ENCODE results near the gene SGCA. TPM values are rescaled to one million over a fixed set of nuclear protein-coding genes. Genes with fewer than 3 reads are reported as not detected.

Gene SGCA
- total RNA-seq, 4 donors from 2014 or later, result 1.8 to 7.8 (median 4.9) TPM

DNA sequence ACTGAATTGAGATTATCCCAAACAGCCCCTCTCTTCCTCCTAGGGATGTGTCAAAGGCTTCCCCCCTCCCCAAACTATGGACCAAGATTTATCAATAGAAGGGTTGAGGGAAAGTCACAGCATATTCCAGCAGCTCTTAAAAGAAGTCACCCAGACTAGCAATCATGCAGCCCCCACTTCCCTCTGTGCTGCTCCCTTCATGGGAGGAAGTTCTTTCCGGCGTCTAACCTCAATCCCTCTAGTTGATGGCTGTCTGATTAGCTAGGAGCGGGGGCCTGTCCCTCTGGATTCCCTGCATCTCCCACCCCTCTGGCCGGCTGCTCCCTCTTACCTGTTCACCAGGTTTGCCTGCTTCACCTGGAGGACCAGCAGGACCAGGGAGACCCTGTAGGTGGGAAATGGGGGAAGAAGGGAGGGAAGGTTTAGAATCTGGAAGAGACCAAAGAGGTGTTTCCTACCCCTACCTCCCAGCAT, 26.4 kb downstream of the SGCA start:
- H3K4me1 ChIP-seq, result peaks cover 0 to 51% (median 0%) of the 10 kb centered on the region in 4 donors
- TF ChIP-seq POLR2A (IDR thresholded peaks at IDR 0.05) (no peak), EP300 (IDR thresholded peaks at IDR 0.05) (no peak)
- TF ChIP-seq, protein P1, sequence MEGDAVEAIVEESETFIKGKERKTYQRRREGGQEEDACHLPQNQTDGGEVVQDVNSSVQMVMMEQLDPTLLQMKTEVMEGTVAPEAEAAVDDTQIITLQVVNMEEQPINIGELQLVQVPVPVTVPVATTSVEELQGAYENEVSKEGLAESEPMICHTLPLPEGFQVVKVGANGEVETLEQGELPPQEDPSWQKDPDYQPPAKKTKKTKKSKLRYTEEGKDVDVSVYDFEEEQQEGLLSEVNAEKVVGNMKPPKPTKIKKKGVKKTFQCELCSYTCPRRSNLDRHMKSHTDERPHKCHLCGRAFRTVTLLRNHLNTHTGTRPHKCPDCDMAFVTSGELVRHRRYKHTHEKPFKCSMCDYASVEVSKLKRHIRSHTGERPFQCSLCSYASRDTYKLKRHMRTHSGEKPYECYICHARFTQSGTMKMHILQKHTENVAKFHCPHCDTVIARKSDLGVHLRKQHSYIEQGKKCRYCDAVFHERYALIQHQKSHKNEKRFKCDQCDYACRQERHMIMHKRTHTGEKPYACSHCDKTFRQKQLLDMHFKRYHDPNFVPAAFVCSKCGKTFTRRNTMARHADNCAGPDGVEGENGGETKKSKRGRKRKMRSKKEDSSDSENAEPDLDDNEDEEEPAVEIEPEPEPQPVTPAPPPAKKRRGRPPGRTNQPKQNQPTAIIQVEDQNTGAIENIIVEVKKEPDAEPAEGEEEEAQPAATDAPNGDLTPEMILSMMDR (IDR thresholded peaks at IDR 0.05), result no peak
- no peak overlapping the region for H3K4me3 ChIP-seq
- peaks cover 5 to 100% (median 8%) of the 10 kb centered on the region in 3 donors for H3K36me3 ChIP-seq
- no peak for DNase-seq (ENCODE audit: low spot score in 2 of 2)
- H3K27ac ChIP-seq, result peak overlapping the region in 2 of 4 donors; percentile 36 to 44
- no peaks in the 10 kb centered on the region for H3K27me3 ChIP-seq
- H3K9me3 ChIP-seq, result no peaks in the 10 kb centered on the region
- WGBS, 2 donors, result 68 to 73% methylated on average over 4 of the region's 4 CpGs

GRCh38 chr17:50192618-50193291, 26.9 kb downstream of the SGCA start:
- Histone ChIP-seq H3K36me3 (peaks cover 5 to 100% (median 8%) of the 10 kb centered on the region in 3 donors), H3K4me3 (no peak overlapping the region), H3K27ac (peak overlapping the region in 2 of 4 donors; percentile 36 to 44), H3K4me1 (peaks cover 0 to 51% (median under 1%) of the 10 kb centered on the region in 4 donors), H3K9me3 (no peaks in the 10 kb centered on the region), H3K27me3 (no peaks in the 10 kb centered on the region)
- DNase-seq (ENCODE audit: low spot score in 2 of 2), result no peak
- TF ChIP-seq EP300 (IDR thresholded peaks at IDR 0.05) (no peak), POLR2A (IDR thresholded peaks at IDR 0.05) (no peak)
- TF ChIP-seq, protein P1 (IDR thresholded peaks at IDR 0.05), result no peak
- WGBS, 2 donors, result 59 to 67% methylated on average over 16 of the region's 16 CpGs

GRCh38 chr17:50194140-50194933, 28.5 kb downstream of the SGCA start:
- Histone ChIP-seq H3K36me3 (peaks cover 5 to 87% (median 8%) of the 10 kb centered on the region in 3 donors), H3K27ac (peak overlapping the region in 3 of 4 donors; percentile 50 to 90 (median 59)), H3K4me1 (peaks cover 0 to 54% (median 13%) of the 10 kb centered on the region in 4 donors), H3K27me3 (no peaks in the 10 kb centered on the region), H3K4me3 (no peak overlapping the region), H3K9me3 (no peaks in the 10 kb centered on the region)
- 64 to 70% methylated on average over 20 to 21 of the region's 25 CpGs for WGBS, 2 donors
- TF ChIP-seq EP300 (IDR thresholded peaks at IDR 0.05), result no peak
- DNase-seq (ENCODE audit: low spot score in 2 of 2), result no peak

- no peak overlapping the region for H3K4me3 ChIP-seq
- peaks cover 0 to 4% of the 10 kb centered on the region in 2 donors for H3K27me3 ChIP-seq
- TF ChIP-seq, protein P1 (IDR thresholded peaks at IDR 0.05), result peak in 1 of 5 experiments; percentile 14
- TF ChIP-seq POLR2A (IDR thresholded peaks at IDR 0.05), result no peak
- H3K4me1 ChIP-seq, result peaks cover 0 to 55% (median 18%) of the 10 kb centered on the region in 4 donors
- no peaks in the 10 kb centered on the region for H3K9me3 ChIP-seq
- H3K36me3 ChIP-seq, result peaks cover 5 to 78% (median 8%) of the 10 kb centered on the region in 3 donors
- 64 to 67% methylated on average over 16 to 17 of the region's 17 CpGs for WGBS, 2 donors
- peak overlapping the region in 3 of 4 donors; percentile 52 to 95 (median 90) for H3K27ac ChIP-seq
- DNase-seq (ENCODE audit: low spot score in 2 of 2), result no peak
Measured at GRCh38 chr17:50194934-50195865, 29.4 kb downstream of the SGCA start.

DNA sequence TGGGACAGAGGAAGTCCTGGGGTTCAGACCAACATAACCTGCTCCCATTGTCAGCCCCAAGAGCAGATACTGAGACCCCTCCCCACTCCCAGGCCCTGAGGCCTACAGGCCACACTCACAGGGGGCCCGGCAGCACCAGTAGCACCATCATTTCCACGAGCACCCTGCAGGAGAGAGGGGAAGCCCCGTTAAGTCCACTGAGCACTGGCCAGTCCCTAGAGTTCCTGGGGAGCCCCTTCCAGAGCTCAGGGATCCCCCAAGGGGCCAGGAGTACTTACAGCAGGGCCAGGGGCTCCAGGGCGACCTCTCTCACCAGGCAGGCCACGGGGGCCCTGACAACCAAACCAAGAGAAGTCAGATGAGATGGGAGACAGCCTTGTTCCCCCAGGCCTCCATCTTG, 30.2 kb downstream of the SGCA start:
- TF ChIP-seq EP300 (IDR thresholded peaks at IDR 0.05) (no peak), POLR2A (IDR thresholded peaks at IDR 0.05) (no peak)
- TF ChIP-seq, protein P1 (IDR thresholded peaks at IDR 0.05), result no peak
- WGBS, 2 donors, result 44 to 51% methylated on average over 4 to 5 of the region's 5 CpGs
- H3K4me3 ChIP-seq, result no peak overlapping the region
- H3K36me3 ChIP-seq, result peaks cover 5 to 70% (median 8%) of the 10 kb centered on the region in 3 donors
- peaks cover 0 to 4% of the 10 kb centered on the region in 2 donors for H3K27me3 ChIP-seq
- DNase-seq (ENCODE audit: low spot score in 2 of 2), result no peak
- H3K27ac ChIP-seq, result peak overlapping the region; percentile 34 to 95 (median 71)
- peaks cover 0 to 56% (median 20%) of the 10 kb centered on the region in 4 donors for H3K4me1 ChIP-seq
- no peaks in the 10 kb centered on the region for H3K9me3 ChIP-seq

All from tibial nerve (tissue), 4 donors.